K562 (cell line): Measurements from ENCODE around the gene TNF. TPM values are rescaled to one million over a fixed set of nuclear protein-coding genes. Genes with fewer than 3 reads are reported as not detected.

Experiments used
- ATF6 ChIP-seq: sonication (generic); formaldehyde crosslinking; IDR thresholded peaks from 2 replicates; pipeline ENCODE4 v1.4.0; 2020; ENCODE audit warnings: mild to moderate bottlenecking, missing genetic modification reagents
- DMBX1 ChIP-seq: fragments of 250-450 bp; sonication (Bioruptor Pico); IDR thresholded peaks from 2 replicates; pipeline ENCODE4 v1.8.0; 2022; ENCODE audit warnings: inconsistent platforms, mild to moderate bottlenecking, moderate library complexity, borderline replicate concordance
- EP300 ChIP-seq: IDR thresholded peaks from 2 replicates; pipeline ENCODE4 v1.6.1; 2012; ENCODE audit warnings: low read length, improper control_type of control experiment
- GMEB1 ChIP-seq: fragments of 250-450 bp; sonication (Bioruptor Pico); IDR thresholded peaks from 2 replicates; pipeline ENCODE4 v1.4.0; 2020; ENCODE audit warnings: mild to moderate bottlenecking
- HDAC8 ChIP-seq: fragments of 450-650 bp; IDR thresholded peaks from 2 replicates; pipeline ENCODE4 v1.6.1; 2016; ENCODE audit warnings: mild to moderate bottlenecking, missing genetic modification characterization, moderate library complexity, missing compliant biosample characterization
- HMG20B ChIP-seq: fragments of 250-450 bp; sonication (Bioruptor Pico); IDR thresholded peaks from 2 replicates; pipeline ENCODE4 v1.5.0; 2021; ENCODE audit warnings: mild to moderate bottlenecking
- KAT7 ChIP-seq: sonication (generic); formaldehyde crosslinking; IDR thresholded peaks from 2 replicates; pipeline ENCODE4 v1.8.0; 2022; ENCODE audit warnings: missing genetic modification reagents, mild to moderate bottlenecking, borderline replicate concordance
- MGA ChIP-seq: fragments of 450-650 bp; IDR thresholded peaks from 2 replicates; pipeline ENCODE4 v1.6.1; 2016; ENCODE audit warnings: mild to moderate bottlenecking, moderate library complexity
- SMAD2 ChIP-seq: fragments of 150-350 bp; IDR thresholded peaks from 2 replicates; pipeline ENCODE4 v1.6.1; 2014; ENCODE audit warnings: low read depth, mild to moderate bottlenecking, low read length
- U2AF1 ChIP-seq: fragments of 200-400 bp; formaldehyde crosslinking; optimal IDR thresholded peaks from 2 replicates; pipeline ENCODE3; 2017; ENCODE audit warnings: mild to moderate bottlenecking, low read depth, low read length, moderate library complexity
- ZC3H8 ChIP-seq: fragments of 450-650 bp; IDR thresholded peaks from 2 replicates; pipeline ENCODE4 v1.6.1; 2017
- ZNF79 ChIP-seq: fragments of 250-450 bp; sonication (Bioruptor Pico); IDR thresholded peaks from 2 replicates; pipeline ENCODE4 v1.4.0; 2020; ENCODE audit warnings: low read depth, mild to moderate bottlenecking, moderate library complexity
- polyA plus RNA-seq, 8 experiments: library from polyadenylated mRNA; depleted of rRNA in 4 of 8; stranded (reverse) in 5 of 8; unstranded in 3 of 8; fragments of >200 nt; fragmentation: Nextera tagmentation in 2 of 8; fragmentation: Illumina TruSeq in 1 of 8; extraction: Ambion mirVana in 2 of 8; extraction: Trizol in 1 of 8; gene quantifications; 2 replicates each; pipeline versions ENCODE4 v1.2.1 to v1.2.3, GENCODE V29; 2011 to 2014; ENCODE audit warnings: inconsistent platforms in 1 of 8, missing spikeins in 1 of 8
- total RNA-seq, 7 experiments: library from RNA; depleted of rRNA in 6 of 7; stranded (reverse); fragments of >200 nt in 6 of 7; fragmentation: Illumina TruSeq in 2 of 7; extraction: Trizol in 2 of 7; gene quantifications; 2 replicates each; pipeline versions ENCODE4 v1.2.1 to v1.2.3, GENCODE V29; 2011 to 2021; ENCODE audit warnings: low replicate concordance in 1 of 7

Gene TNF
- total and polyA plus RNA-seq, 9 of the 15 experiments (the other 6 are each of a cell fraction or from before 2014, with no cell fraction given) = 0.08 to 0.40 TPM; not detected in 7

GRCh38 chr6:31547727-31548543 lies 27.4 kb upstream of the TNF start (continued):
- TF ChIP-seq MGA (peak; percentile 74), ATF6 (0 out of 2 replicates have a peak, but pooled peaks have one; percentile 47), KAT7 (CRISPR knock-in tag) (peak; percentile 69; the same call in 1 of the 2 replicates), ZNF79 (CRISPR knock-in tag) (no peak), SMAD2 (no peak), ZC3H8 (no peak), DMBX1 (CRISPR knock-in tag) (peak; percentile 33; the same call in 1 of the 2 replicates), U2AF1 (no peak), GMEB1 (CRISPR knock-in tag) (no peak), HMG20B (CRISPR knock-in tag) (no peak), EP300 (0 out of 2 replicates have a peak, but pooled peaks have one; percentile 9), HDAC8 (tag) (no peak)
